Lower leg skin (tissue), 4 donors: ENCODE data around the gene MAP4K2. TPM values are rescaled to one million over a fixed set of nuclear protein-coding genes. Genes with fewer than 3 reads are reported as not detected.
A peak's percentile ranks its signal among the peaks of the same experiment; 100 is the strongest.

Experiments
- DNase-seq, 2 donors: peaks; one replicate each; pipeline ENCODE4 v3.0.0-alpha.2; 2019; ENCODE audit warnings: low spot score in 2 of 2
- H3K4me3 ChIP-seq: fragments of 200-600 bp; sonication (generic); 2 replicates; pipeline ENCODE4 v1.5.1; 2017; ENCODE audit warnings: mild to moderate bottlenecking, low read depth; ENCODE audit not compliant: poor library complexity, severe bottlenecking
- CTCF ChIP-seq, 3 donors: fragments of 450-650 bp; IDR thresholded peaks; one replicate each; pipeline ENCODE4 v1.5.1; 2016; ENCODE audit warnings: antibody characterized with exemption in 3 of 3, mild to moderate bottlenecking in 3 of 3, moderate library complexity in 2 of 3
- POLR2A ChIP-seq, 2 donors: fragments of 450-650 bp; IDR thresholded peaks; one replicate each; pipeline ENCODE4 v1.6.1; 2016 to 2017; ENCODE audit warnings: antibody characterized with exemption in 2 of 2, mild to moderate bottlenecking in 1 of 2, moderate library complexity in 1 of 2
- WGBS, 2 donors: methylation state at CpG; one replicate each; pipeline ENCODE4 v1.1.5; 2018; 5-methylcytosine and 5-hydroxymethylcytosine counted together
- intact Hi-C: fragments of 100-400 bp; cut with DNase I; formaldehyde crosslinking; loops from one replicate; pipeline ENCODE4 v1.15.0; 2023; ENCODE audit warnings: low total_unique reads
- total RNA-seq, 4 donors: library from RNA; depleted of rRNA; stranded (reverse); fragments of >200 nt; gene quantifications; one replicate each; pipeline ENCODE4 v1.1.0, GENCODE V29; 2016

Gene MAP4K2
- total RNA-seq, 4 donors from 2014 or later, result 9.3 to 29.8 (median 19.5) TPM

- WGBS, 2 donors, result 87 to 97% methylated on average over 8 of the region's 9 CpGs
- no peak for DNase-seq
- intact Hi-C loops, result no loop called here
- H3K4me3 ChIP-seq, result no peak overlapping the region
- TF ChIP-seq POLR2A (IDR thresholded peaks at IDR 0.05), result no peak
- TF ChIP-seq CTCF (IDR thresholded peaks at IDR 0.05), result no peak
Observed at GRCh38 chr11:64751136-64751535, 51.9 kb downstream of the MAP4K2 start.

- no peak overlapping the region for H3K4me3 ChIP-seq
- WGBS, 2 donors, result 93 to 97% methylated on average over 13 of the region's 13 CpGs
- no peak for TF ChIP-seq CTCF (IDR thresholded peaks at IDR 0.05)
- TF ChIP-seq POLR2A (IDR thresholded peaks at IDR 0.05), result no peak
- intact Hi-C loops, result no loop called here
- DNase-seq, result no peak
Observed at GRCh38 chr11:64750361-64751054, 52.5 kb downstream of the MAP4K2 start.

GRCh38 chr11:64747961-64748665, 54.9 kb downstream of the MAP4K2 start:
- TF ChIP-seq CTCF (IDR thresholded peaks at IDR 0.05) (no peak), POLR2A (IDR thresholded peaks at IDR 0.05) (no peak)
- whole genome bisulfite sequencing, 2 donors, result 72 to 76% methylated on average over 15 of the region's 15 CpGs
- intact Hi-C loops, result no loop called here
- DNase-seq, result no peak
- no peak overlapping the region for H3K4me3 ChIP-seq

GRCh38 chr11:64746486-64746885, 56.5 kb downstream of the MAP4K2 start:
- intact Hi-C loops, result no loop called here
- no peak for DNase-seq
- 72 to 83% methylated on average over 10 of the region's 10 CpGs for WGBS, 2 donors

GRCh38 chr11:64745521-64746328, 57.3 kb downstream of the MAP4K2 start:
- TF ChIP-seq CTCF (IDR thresholded peaks at IDR 0.05) (no peak), POLR2A (IDR thresholded peaks at IDR 0.05) (no peak)
- intact Hi-C loops, result no loop called here
- WGBS, 2 donors, result 2 to 4% methylated on average over 37 to 45 of the region's 52 CpGs
- no peak overlapping the region for H3K4me3 ChIP-seq
- DNase-seq, result peak; percentile 69 to 96

More at GRCh38 chr11:64746486-64746885, 56.5 kb downstream of the MAP4K2 start:
- TF ChIP-seq CTCF (IDR thresholded peaks at IDR 0.05) (no peak), POLR2A (IDR thresholded peaks at IDR 0.05) (no peak)
- no peak overlapping the region for H3K4me3 ChIP-seq
